HG03342 (cell line): ENCODE measurements around the gene FIP1L1.

Experiments
- ATAC-seq: cut with Tn5 transposase; IDR thresholded peaks from one replicate; pipeline ENCODE4 v1.9.1; 2021; ENCODE audit warnings: mild to moderate bottlenecking, moderate library complexity; ENCODE audit not compliant: unreplicated experiment

FIP1L1 gene

GRCh38 chr4:53498706-53499105, 121.3 kb downstream of the FIP1L1 start:
- ATAC-seq = no peak

- ATAC-seq = no peak
These were observed 122.3 kb downstream of the FIP1L1 start for GRCh38 chr4:53499791-53500190.

DNA sequence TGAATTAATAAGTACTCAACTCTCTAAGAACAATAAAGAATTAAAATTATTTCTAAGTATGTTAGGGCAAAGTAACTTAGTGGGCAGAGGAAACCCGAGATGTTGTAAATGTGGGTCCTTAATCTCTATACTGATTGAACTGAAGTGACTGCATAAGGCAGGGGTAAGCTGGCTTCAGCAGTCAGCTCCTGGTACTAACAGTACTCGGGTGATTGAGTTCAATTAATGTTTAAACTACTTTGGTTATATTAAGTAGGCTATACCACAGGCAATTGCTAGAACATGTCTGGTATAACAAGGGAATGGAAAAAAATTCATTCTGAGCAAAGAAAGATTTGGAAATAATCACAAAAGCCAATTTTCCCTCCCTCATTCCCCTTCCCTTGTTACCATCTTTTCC, 123.1 kb downstream of the FIP1L1 start:
- ATAC-seq = no peak

- no peak for ATAC-seq
These were observed 124.1 kb downstream of the FIP1L1 start for GRCh38 chr4:53501561-53501960.

DNA sequence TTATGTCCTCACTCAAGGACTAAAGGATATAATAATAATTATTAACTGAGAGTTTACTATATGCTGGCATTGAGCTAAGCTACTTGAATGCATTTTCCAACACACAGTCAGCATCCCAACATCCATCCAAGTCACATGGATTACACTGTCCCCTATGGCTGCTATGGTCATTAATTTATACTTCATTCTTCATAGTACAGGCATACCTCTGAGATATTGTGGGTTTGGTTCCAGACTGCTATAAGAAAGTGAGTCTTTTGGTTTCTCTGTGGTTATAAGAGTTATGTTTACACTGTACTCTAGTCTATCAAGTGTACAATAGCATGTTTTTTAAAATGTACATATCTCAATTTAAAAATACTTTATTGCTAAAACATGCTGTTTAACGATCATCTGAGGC, 124.7 kb downstream of the FIP1L1 start:
- ATAC-seq = no peak

DNA sequence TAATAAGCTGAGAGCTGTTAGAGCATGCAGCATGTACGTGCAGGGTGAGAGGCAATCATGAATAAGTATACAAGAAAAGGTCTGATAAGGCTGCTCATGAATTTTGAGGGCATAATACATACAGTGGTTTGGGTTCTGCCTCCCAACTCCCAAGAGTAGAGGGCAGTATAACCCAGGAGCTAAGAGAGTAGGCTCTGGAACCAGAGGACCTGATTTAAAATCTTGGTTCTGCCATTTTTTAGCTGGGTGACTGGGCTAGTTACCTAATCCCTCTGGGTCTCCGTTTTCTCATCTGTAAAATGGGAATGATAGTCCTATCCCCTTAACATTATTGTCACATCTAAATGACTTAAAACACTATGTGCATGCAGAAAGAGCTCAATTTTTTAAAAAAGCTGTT, 128.5 kb downstream of the FIP1L1 start:
- no peak for ATAC-seq

DNA sequence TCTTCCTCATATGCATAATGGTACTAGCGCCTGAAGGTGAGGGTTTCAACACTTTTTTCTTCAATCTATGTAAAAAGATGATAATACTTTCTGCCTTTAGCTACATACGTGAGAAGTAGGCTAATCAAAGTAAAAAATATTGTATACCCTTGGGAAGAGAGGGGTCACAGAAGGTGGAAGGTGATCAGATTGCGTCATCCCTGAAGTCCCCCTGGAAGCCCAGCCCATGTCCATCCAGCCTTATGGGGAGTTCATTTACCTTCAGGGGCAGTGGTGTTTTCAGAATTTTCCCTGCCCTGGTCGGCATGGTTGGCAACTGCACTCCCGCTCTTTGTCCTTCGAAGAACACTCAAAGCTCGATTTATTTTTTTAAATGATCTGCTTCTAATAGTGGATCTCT, 129.6 kb downstream of the FIP1L1 start:
- ATAC-seq = no peak

DNA sequence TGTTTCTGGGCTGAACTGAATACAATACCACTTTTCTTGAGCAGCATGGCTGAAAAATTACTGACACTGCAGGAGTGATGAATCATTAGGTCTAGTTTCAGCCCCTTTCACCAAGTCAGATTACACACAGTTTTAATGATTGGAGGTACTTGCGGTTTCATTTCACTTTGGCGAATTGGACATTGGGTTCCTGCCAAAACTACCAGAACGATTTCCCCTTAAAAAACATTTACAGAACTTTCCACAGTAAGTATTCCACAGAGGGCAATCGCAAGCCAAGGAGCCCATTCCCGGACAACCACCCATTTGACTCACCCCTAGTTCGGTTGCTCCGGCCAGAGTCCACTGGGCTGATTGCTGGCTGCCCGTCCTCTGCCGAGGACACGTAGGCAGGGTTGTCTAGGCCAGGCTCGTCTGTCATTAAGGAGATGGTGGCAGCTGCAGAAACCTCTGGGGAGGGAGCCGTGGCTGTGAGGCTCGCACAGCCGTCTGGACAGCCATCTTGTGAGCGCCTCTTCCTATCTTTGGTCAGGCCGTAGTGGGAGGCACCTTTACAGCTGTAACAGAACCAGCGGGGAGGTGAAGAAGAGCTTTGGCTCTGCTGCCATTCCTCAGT, 130.3 kb downstream of the FIP1L1 start:
- no peak for ATAC-seq

- no peak for ATAC-seq
These were observed 131.0 kb downstream of the FIP1L1 start for GRCh38 chr4:53508446-53508845.

GRCh38 chr4:53510321-53510720, 132.9 kb downstream of the FIP1L1 start:
- no peak for ATAC-seq
